NCI-H2029 treated with DMSO at 0.1 percent for 48 hours (cell line): ENCODE results near the gene NREP.

Experiments used
- DNase-seq: peaks from one replicate; lab custom pipeline; 2025; lab: John Stamatoyannopoulos, UW

The NREP gene, protein sequence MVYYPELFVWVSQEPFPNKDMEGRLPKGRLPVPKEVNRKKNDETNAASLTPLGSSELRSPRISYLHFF

DNA sequence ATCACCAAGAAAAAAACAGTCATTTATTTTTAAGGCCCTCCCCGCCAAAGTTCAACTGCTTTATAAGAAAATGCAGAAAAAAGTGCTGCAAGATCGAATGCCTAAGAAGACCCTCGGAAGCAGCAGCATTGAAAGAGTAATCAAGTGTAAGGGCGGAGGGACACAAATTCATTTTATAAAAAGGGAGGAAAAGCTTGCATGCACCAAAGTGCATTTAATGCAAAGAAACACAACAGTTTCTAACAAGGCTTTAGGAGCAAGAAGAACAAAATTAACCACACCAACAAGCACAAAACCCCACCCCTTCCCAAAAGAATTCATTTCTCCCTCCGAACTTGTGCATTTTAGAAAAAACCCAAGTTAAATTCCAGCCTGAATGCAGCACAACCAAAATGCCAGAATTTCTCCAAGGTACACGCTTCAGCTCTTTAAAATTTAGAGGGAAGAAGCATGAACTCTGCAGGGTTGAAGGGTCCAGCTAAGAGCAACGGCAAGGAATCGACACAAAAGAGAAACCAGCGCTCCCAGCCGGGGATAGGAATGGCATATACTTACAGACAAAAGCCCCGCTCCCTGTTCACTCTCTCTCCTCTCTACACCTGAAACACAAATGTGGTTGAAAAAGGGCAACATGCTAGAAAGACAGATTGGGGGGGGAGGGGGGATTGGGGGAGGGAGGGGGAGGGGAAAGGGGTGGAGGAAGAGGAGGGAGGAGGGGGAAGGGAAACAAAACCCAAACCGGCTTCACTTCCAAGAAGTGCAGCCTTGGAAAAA is at the start of gene NREP:
Gene NREP (minus strand): TSS at position 614 of the 774 bp plus-strand sequence. CDS start 1,422 bp downstream, outside the sequence.
- peak; percentile 87 for DNase-seq

DNA sequence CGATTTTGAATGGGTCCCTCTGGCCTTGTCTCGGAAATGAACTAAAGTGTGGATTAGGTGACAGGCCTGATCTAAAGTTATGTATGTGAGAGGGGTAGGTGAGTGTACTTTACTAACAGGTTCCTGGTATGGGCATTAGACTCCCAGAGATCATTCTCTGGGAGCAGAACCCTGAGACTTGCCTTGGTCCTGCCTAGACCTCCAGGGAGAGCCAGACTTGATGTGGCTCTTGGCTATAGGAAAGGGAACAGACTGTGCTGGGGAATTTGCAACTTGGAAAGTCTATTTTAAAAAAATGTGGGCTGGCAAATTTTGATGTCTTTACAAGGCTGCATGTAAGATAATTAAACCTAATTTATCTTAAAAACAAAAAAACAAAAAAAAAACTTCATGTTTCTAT is 49.8 kb upstream of the NREP start:
- no peak for DNase-seq

DNA sequence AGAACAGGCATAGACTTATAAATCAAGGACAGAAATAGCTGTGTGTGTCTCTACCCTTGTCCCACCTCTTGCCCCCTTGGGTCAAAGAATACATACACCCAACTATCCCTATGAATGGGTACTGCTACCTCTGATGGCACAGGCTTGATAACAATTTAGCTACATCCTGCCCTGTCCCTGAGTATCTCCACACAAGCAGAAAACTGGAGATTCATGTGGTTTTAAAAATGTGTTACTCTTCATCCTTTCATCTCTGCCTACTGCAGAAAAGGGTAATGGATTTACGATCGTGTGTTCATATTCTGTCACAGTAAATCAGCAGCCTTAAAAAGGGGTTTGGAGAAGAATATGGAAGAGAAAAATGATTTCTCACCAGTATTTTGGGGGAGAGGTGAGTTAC is 49.2 kb upstream of the NREP start:
- no peak for DNase-seq

DNA sequence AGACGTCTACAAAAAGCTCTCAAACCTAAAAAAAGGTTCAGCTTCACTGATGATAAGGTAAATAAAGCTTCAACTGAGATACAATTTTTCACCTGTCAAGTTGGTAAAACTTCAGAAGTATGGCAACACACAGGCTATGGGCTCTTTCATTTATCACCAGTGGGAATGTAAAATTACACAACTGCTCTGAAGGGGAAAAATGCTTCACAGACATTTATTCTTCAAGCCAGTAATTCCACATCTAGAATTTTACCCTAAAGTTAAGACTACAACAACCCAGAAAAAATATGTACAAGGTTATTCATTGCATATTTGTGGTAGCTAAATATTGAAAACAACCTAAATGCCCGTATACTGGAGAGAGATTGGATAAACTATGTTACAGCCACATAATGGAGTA is 48.1 kb upstream of the NREP start:
- no peak for DNase-seq

DNA sequence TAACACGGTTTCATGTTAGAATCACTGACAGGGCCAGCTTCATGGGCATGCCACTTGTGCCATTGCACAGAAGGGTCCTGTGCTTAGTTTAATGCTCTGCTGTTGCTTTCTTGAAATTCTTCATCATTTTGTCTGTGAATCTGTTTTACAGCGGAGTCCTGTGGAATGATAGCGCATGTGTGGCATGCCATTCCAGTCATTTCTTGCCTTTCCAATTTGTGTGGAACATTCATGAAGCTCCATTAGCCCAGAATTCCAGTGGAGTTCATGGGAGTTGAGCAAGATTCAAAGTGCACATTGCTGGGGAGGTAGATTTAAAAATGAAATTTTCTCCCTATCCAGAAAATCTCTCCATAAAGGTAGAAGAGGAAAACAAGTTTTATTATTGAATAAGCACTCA is 43.4 kb upstream of the NREP start:
- DNase-seq, result no peak

DNA sequence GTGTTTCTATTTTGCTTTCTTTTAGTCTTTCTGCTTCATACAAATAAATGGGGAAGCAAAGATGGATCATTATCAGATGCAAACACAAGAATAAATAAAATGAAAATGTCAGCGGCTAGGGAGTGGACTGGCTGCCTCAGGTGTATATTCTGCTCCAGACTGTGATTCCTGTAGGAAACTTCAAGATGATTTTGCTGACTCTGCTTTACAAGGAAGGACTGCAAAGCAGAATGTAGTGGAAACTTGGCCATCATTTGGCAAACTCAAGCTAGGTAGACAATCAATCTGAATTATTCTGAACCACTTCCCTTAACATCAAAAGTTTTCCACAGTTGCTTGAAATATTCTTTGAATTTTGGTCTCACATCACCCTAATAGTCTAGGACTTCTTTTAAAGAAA is 38.1 kb upstream of the NREP start:
- DNase-seq, result no peak

DNA sequence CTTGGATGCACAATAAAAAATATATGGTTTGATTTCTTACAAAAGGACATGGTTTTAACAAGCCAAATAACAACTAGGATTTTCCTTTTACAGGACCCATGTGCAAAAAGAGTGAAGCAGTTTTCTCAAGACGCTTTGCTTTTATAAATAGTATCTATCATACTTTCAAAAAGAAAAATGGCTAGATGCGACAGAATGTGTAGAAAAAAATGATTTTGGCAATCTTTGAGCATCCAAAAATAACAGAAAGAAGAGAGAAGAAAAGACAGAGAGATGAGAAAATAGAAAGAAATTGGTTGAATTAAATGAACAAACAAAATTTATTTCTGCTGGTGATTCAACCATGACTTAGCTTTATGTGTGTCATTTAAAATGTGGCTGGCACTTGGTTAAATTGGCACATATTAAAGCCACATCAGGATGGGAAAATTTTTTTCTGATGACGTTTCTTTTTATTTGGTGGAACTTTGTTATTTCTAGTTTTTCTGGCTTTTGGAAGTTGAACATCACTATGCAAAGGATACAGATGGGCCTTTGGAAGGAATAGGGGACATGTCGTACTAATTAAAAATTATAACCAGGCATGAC is 35.6 kb upstream of the NREP start:
- no peak for DNase-seq

DNA sequence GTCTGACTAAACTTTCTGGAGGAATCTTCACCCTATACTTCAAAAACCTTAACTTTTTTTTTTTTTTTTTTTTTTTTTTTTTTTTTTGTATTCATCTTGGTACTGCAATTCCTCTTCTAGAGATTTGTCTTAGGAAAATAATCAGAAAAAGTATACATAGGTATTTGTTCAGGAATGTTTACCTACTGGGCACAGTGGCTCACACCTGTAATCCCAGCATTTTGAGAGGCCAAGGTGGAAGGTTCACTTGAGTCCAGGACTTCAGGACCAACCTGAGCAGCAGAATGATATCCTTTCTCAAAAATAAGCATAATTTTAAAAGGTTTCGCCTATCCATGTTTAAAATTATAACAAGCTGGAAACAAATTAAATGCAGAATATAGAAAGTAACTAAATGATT is 33.3 kb upstream of the NREP start:
- no peak for DNase-seq

DNA sequence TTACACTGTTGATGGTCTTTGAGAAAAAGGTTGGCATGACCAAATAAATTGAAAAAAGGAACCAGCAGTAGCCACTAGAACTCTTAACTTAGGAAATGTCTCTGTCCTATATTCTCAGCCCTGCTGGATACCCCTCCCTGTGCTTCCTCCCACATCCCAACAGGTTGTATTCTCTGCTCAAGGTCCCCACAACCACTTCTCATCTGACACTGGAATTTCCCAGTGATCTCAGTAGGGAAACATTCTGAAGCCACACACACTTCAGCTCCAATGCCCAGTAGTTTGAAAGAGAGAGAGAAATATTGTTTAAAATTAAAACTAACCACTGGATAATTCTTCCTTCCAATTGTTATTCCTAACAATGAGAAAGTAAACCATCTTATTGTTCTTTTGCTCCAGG is 30.0 kb upstream of the NREP start:
- DNase-seq, result no peak

DNA sequence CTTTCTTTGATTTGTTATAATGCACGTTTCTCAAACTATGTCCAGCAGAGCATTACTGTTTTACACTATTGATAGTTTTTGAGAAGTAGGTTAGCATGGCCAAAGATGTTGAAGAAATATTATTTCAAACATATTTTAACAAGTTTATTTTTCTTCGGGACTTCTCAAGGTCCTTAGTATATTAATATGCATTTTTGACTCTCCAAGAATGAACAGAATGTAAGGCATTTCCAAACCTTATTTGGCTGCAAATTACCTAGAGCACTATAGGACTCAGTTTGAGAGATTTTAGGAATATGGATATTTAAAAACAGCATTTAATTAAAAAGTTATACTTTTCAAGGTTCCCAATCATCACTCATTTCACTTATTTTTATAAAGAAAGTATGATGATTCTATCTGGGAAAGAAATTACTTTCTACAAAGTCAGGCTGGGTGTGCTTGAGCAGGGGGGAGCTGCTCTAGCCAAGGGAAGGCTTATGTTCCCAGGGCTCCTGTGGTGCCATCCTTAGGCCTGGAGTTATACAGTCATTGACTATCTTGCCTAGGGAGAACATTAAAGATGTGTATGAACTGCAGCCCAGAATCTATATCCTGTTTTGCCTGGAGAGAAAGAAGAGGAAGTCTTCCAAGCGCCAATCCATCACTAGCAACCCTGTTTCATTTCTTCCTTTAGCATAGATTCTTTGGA is 27.6 kb upstream of the NREP start:
- DNase-seq, result no peak

DNA sequence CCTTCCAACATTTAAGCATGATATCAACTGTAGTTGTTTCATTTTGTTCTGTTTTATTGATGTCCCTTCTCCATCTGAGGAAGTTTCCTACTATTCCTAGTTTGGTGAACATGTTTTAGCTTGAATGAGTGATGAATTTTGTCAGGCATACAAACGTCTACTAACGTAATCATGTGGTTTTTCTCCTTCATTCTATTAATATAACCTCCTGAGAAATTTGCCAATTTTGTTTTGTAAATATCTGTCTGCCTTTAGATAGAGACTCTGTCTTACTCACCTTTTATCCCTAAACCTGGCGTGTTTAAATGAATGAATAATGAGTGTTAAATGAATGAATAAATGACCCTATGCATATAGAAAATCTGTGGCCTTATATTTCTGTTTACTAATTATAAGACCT is 26.5 kb upstream of the NREP start:
- no peak for DNase-seq

DNA sequence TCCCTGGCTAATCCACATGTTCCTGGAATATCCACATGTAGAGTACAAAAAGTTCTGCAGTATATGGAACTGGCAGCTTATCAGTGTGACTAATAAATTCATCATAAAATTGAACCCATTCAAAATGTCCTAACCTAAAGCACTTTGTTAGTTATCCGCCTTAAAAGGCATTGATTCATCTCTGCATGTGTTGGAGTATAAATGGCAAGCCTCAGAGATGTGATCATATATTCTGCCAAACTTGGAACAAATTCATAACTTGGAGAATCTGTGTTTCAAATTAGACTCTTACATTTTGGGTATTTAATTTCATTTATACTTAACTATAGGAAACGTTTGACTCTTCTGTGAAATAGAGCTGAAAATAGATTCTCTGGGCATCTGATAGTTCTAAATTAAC is 25.2 kb upstream of the NREP start:
- DNase-seq, result no peak

DNA sequence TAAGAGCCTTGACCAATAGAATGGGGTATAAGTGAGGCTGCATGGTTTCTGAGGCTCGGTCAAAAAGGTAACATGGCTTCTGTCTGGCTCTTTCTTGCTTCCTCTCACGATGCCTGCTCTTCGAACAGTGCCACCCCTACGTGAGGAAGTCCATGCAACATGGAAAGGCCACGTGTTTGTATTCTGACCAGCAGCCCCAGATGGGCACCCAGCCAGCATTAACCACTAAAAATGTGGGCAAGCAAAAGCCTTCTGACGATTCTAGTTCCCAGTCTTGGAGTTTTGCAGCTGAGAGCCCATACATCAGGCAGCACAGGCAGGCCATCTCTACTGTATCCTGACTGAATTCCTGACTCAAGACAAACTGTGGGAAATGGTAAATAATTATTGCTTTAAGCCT is 24.2 kb upstream of the NREP start:
- peak; percentile 1 for DNase-seq

DNA sequence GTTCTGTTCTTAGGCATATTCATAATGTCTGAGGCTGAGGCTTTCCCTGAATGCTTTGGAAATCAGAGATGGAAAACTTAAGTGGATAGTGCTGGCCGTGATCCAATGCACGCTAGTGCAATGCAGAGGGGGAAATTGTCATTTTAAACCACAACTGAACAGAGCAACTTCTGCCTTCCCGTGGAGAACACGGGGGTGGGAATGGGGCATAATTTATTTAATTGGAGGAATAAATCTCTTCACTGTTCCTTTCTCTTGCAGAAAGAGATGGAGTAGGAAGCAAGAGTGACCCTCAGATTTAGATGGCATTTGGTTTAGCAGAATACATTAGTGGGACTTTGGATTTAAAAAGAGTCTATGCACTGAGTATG is 22.9 kb upstream of the NREP start:
- DNase-seq, result peak; percentile 23

DNA sequence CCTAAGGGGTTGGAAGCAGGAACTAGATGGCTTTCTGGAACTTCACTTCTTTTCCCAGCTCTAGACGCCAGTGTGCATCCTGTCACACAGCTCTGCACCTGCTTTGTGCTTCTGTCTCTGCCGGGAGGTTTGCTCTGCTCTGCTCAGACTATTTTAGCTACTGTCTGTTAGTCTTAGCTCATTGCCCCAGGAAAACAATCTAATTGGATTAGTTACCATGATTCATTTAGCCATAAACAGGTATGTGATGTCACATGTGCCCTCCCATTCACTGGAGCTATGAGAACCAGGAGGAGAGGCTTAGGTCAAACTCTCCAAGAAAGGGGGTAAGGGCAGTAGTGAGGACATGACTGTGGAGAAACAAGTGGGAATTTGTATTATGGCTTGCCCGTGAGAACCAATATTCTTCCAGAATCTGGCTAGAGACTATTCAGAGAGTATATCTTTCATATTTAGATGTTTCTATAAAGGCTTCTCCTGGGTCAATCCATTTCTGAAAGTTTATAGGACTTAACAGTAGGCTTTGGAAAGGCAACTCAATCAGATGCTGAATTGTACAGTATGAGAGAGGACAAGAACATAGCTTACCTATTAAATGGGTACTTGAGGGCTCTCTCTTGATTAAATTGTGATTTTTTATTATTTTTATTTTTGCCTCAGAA is 22.4 kb upstream of the NREP start:
- DNase-seq, result no peak

DNA sequence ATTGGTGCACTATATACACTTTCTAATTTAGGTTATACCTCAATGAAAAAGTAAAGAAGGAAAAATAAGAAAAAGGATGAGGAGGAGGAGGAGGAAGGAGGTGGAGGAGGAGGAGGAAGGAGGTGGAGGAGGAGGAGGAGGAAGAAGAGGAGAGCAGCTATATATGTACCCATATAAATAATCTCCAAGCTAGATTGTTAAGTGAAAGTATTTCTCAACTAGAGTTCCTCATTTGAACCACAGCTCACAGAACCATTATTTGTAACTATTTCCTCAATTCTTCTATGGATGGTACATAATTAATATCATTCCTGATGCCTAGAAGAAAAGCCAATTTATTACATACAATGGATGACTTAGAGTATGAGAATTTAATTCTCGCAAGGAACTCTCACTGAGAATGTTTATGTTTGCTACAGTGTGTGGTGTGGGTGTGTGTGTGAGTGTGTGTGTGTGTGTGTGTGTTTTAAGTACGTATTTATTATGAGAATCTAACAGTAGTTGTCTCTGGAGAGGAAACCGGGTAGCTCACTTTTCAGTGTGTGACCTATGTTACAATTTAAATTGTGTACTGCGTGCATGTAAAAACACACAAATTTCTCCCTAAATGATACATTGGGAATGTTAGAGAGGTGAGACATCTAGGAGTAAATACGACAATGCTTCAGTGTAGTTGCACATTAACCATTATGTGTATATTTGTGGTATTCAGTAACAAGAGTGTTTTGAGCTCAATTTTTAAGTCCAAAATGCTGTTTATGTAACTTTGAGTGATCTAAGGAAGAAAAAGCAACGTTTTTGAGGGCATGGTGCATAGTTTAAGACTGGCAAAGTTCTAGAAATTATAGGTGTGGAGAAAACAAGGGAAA is 20.2 kb upstream of the NREP start:
- DNase-seq, result no peak

DNA sequence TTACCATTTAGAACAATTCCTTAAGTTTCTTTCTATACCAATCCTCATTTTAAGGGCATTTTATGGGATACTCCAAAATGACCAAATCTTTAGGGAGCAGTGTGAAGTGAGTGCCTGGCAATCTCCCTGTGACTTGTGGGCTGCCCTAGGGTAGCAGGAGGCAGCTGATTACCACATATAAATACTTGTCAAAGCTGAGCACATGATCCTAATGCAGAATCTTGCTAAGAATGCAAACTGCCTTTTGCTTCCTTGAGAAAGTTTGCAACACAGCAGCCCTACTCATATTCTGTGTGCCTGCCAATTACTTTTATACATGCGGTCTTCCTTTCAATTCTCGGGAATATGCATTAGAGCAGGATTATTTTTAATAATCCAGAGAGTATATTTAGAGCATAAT is 18.2 kb upstream of the NREP start:
- DNase-seq, result no peak

DNA sequence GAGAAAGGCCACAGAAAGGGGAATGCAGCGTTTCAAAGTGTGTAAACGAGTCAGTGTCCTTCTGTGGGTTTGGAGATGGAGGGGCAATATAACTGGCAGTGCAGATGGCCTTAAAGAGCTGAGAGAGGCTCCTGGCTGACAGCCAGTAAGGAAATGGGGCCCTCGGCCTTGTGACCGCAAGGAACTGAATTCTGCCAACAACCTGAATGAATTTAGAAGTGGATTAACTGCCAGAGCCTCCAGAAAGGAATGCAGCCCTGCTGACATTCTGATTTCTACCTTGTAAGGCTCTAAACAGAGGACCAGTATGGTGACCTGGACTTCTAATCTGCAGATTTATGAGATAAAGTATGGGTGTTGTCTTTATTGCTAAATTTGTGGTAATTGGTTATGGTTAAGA is 17.5 kb upstream of the NREP start:
- no peak for DNase-seq

DNA sequence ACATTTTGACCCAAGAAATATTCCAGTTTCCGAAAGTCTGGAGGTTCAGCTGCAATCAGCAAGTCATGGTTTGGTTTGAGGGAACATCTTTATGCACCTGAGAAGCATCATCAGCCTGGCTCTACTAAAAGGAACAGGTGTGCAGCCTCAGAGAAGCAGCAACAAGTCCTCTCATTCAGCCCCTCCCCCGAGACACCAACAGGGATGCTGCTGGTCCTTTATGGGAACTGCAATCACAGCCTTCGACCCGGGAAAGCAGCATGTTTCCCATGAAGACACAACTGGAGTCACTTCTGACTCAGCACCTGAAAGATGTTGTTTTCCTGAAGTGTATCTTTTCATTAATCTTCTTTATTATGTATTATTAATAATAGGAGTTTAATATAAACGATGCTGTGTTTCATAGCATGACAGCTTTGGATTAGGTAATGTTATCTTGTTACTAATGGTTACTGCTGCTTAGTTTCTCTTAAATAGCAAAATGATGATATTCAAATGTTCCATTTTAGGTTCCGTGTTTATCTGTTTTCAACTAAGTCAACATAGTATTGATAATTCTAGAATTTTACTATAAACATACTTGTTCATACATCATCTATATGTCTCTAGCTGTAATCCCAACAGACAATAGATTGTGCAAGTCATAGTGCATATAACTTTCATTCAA is 15.6 kb upstream of the NREP start:
- no peak for DNase-seq

DNA sequence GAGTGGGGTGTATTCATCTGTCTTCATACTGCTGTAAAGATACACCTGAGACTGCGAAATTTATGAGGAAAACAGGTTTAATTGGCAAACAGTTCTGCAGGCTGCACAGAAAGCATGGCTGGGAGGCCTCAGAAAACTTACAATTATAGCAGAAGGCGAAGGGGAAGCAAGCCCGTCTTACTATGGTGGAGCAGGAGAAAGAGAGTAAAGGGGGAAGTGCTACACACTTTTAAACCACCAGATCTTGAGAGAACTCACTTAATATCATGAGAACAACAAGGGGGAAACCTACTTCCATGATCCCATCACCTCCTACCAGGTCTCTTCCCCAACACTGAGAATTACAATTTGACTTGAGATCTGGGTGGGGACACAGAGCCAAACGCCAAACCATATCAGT is 12.5 kb upstream of the NREP start:
- no peak for DNase-seq
